DND-41 (cell line): Measurements from ENCODE around the gene CNTN5.

Experiments used
- EZH2 ChIP-seq: IDR thresholded peaks from 3 replicates; pipeline ENCODE4 v1.6.1; 2012; ENCODE audit warnings: borderline replicate concordance, low read depth, mild to moderate bottlenecking, moderate library complexity, low read length, inconsistent platforms; ENCODE audit not compliant: severe bottlenecking
- TF ChIP-seq, protein P1 (sequence below): IDR thresholded peaks from 2 replicates; pipeline ENCODE4 v1.5.1; 2012; ENCODE audit warnings: borderline replicate concordance, low read length, moderate library complexity, mild to moderate bottlenecking; ENCODE audit not compliant: poor library complexity, severe bottlenecking; ENCODE audit errors: extremely low read depth

DNA sequence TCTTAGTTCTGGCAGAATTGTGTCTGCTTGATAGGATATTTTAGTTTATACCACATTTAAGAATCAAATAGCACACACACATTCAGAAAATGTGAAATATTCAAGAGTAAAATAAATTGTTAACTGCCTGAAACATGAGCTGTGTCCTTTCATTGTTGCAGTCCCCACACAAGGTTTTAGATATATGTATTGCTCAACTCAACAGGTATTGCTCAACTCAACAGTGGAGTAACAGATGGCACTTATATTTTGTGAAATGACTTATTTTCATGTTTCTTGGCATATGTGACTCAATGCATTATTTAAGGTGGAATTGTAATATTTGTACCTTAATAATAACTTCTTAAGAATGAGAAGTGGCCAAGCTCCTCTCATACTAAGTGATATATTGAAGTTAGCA lies 760.3 kb downstream of the CNTN5 start:
- no peak for TF ChIP-seq EZH2
- TF ChIP-seq, protein P1, sequence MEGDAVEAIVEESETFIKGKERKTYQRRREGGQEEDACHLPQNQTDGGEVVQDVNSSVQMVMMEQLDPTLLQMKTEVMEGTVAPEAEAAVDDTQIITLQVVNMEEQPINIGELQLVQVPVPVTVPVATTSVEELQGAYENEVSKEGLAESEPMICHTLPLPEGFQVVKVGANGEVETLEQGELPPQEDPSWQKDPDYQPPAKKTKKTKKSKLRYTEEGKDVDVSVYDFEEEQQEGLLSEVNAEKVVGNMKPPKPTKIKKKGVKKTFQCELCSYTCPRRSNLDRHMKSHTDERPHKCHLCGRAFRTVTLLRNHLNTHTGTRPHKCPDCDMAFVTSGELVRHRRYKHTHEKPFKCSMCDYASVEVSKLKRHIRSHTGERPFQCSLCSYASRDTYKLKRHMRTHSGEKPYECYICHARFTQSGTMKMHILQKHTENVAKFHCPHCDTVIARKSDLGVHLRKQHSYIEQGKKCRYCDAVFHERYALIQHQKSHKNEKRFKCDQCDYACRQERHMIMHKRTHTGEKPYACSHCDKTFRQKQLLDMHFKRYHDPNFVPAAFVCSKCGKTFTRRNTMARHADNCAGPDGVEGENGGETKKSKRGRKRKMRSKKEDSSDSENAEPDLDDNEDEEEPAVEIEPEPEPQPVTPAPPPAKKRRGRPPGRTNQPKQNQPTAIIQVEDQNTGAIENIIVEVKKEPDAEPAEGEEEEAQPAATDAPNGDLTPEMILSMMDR: no peak
